GM18951 (cell line): ENCODE measurements around the gene CFAP57.
"Not testable (repeated sequence)": the region's sequence is repeated elsewhere in the genome, so short reads cannot be mapped to it uniquely, and the experiment has no call there.

ENCODE experiments used
- POLR2A ChIP-seq: IDR thresholded peaks from 4 replicates; pipeline ENCODE4 v1.6.1; 2011; ENCODE audit warnings: mild to moderate bottlenecking; ENCODE audit not compliant: insufficient read length, insufficient read depth; ENCODE audit errors: extremely low read depth
- in situ Hi-C: fragments of 300-500 bp; cut with MboI; formaldehyde crosslinking; loops from one replicate; pipeline ENCODE4 v1.12.0; 2022; ENCODE audit warnings: low sequenced_read_pairs, mixed read lengths, inconsistent platforms; ENCODE audit not compliant: unreplicated experiment

Gene CFAP57

GRCh38 chr1:43197343-43198127, 25.4 kb downstream of the CFAP57 start:
- in situ Hi-C loops: no loop called here
- no peak for TF ChIP-seq POLR2A

- no peak for TF ChIP-seq POLR2A
Measured at GRCh38 chr1:43199093-43199726, 27.1 kb downstream of the CFAP57 start.

GRCh38 chr1:43203859-43204258, 31.7 kb downstream of the CFAP57 start:
- TF ChIP-seq POLR2A: no peak

More at GRCh38 chr1:43199093-43199726, 27.1 kb downstream of the CFAP57 start:
- in situ Hi-C loops: no loop called here

GRCh38 chr1:43204394-43204793, 32.3 kb downstream of the CFAP57 start:
- in situ Hi-C loops: no loop called here
- TF ChIP-seq POLR2A: no peak

More at GRCh38 chr1:43203859-43204258, 31.7 kb downstream of the CFAP57 start:
- in situ Hi-C loops: no loop called here

- in situ Hi-C loops: no loop called here
- TF ChIP-seq POLR2A: no peak
Measured at GRCh38 chr1:43205671-43206070, 33.5 kb downstream of the CFAP57 start.

- no peak for TF ChIP-seq POLR2A
- in situ Hi-C loops: no loop called here
Measured at GRCh38 chr1:43206600-43207228, 34.6 kb downstream of the CFAP57 start.

- TF ChIP-seq POLR2A: no peak
- in situ Hi-C loops: no loop called here
Measured at GRCh38 chr1:43207229-43207853, 35.2 kb downstream of the CFAP57 start.

- in situ Hi-C loops: not testable (repeated sequence)
Measured at GRCh38 chr1:43208277-43208676, 36.1 kb downstream of the CFAP57 start.

GRCh38 chr1:43214501-43215444, 42.6 kb downstream of the CFAP57 start:
- in situ Hi-C loops: no loop called here
- no peak for TF ChIP-seq POLR2A

- in situ Hi-C loops: no loop called here
- TF ChIP-seq POLR2A: no peak
Measured at GRCh38 chr1:43217747-43218146, 45.6 kb downstream of the CFAP57 start.

GRCh38 chr1:43220905-43221778, 49.0 kb downstream of the CFAP57 start:
- in situ Hi-C loops: no loop called here
- no peak for TF ChIP-seq POLR2A

GRCh38 chr1:43221797-43222196, 49.7 kb downstream of the CFAP57 start:
- TF ChIP-seq POLR2A: no peak
- in situ Hi-C loops: no loop called here
